Peyer's patch (tissue), 4 donors: ENCODE data around the gene ACBD6. TPM values are rescaled to one million over a fixed set of nuclear protein-coding genes. Genes with fewer than 3 reads are reported as not detected.

Experiments
- DNase-seq, 3 donors: peaks; one replicate each; pipeline ENCODE4 v3.0.0-alpha.2; 2017 to 2019
- H3K27ac ChIP-seq, 4 donors: fragments of 200-600 bp; sonication (generic); one replicate each; pipeline ENCODE4 v1.5.1; 2016 to 2019
- H3K27me3 ChIP-seq, 2 donors: fragments of 200-600 bp; sonication (generic); one replicate each; pipeline ENCODE4 v1.5.1; 2019
- H3K36me3 ChIP-seq, 3 donors: fragments of 200-600 bp; sonication (generic); one replicate each; pipeline ENCODE4 v1.5.1; 2016 to 2019
- H3K4me1 ChIP-seq, 4 donors: fragments of 200-600 bp; sonication (generic); one replicate each; pipeline ENCODE4 v1.5.1; 2016 to 2019
- H3K4me3 ChIP-seq, 4 donors: fragments of 200-600 bp; sonication (generic); 1 replicate in 3 of 4; 2 replicates in 1 of 4; pipeline ENCODE4 v1.5.1; 2016 to 2019; ENCODE audit warnings: mild to moderate bottlenecking in 1 of 4
- H3K9me3 ChIP-seq, 4 donors: fragments of 200-600 bp; sonication (generic); one replicate each; pipeline ENCODE4 v1.5.1; 2016 to 2019; ENCODE audit warnings: mild to moderate bottlenecking in 1 of 4
- CTCF ChIP-seq, 6 experiments: fragments of 450-650 bp in 4 of 6; fragments of 200-600 bp in 2 of 6; sonication (generic) in 1 of 6; IDR thresholded peaks; one replicate each; pipeline ENCODE4 v1.5.1; 2017 to 2019; ENCODE audit warnings: antibody characterized with exemption in 6 of 6, mild to moderate bottlenecking in 3 of 6, moderate library complexity in 1 of 6
- POLR2A ChIP-seq, 2 donors: fragments of 450-650 bp; IDR thresholded peaks; one replicate each; pipeline ENCODE4 v1.5.1; 2017; ENCODE audit warnings: antibody characterized with exemption in 2 of 2, mild to moderate bottlenecking in 2 of 2, moderate library complexity in 2 of 2
- total RNA-seq, 4 donors: library from RNA; depleted of rRNA; stranded (reverse); fragments of >200 nt; gene quantifications; one replicate each; pipeline ENCODE4 v1.1.0, GENCODE V29; 2016

Gene ACBD6
- total RNA-seq, 4 donors from 2014 or later = 32.2 to 56.1 (median 32.7) TPM

GRCh38 chr1:180513531-180513930 is 11.2 kb upstream of the ACBD6 start:
- H3K4me1 ChIP-seq = no peaks in the 10 kb centered on the region
- no peaks in the 10 kb centered on the region for H3K27me3 ChIP-seq
- no peak for TF ChIP-seq POLR2A (IDR thresholded peaks at IDR 0.05)
- H3K27ac ChIP-seq = no peak overlapping the region
- no peaks in the 10 kb centered on the region for H3K36me3 ChIP-seq
- H3K4me3 ChIP-seq = no peak overlapping the region
- H3K9me3 ChIP-seq = no peaks in the 10 kb centered on the region
- DNase-seq = no peak

GRCh38 chr1:180510882-180511281 is 8.5 kb upstream of the ACBD6 start:
- no peak overlapping the region for H3K27ac ChIP-seq
- TF ChIP-seq CTCF (IDR thresholded peaks at IDR 0.05) = no peak
- no peak for TF ChIP-seq POLR2A (IDR thresholded peaks at IDR 0.05)
- no peaks in the 10 kb centered on the region for H3K9me3 ChIP-seq
- no peaks in the 10 kb centered on the region for H3K27me3 ChIP-seq
- H3K4me1 ChIP-seq = no peaks in the 10 kb centered on the region
- DNase-seq = no peak
- H3K36me3 ChIP-seq = no peaks in the 10 kb centered on the region
- H3K4me3 ChIP-seq = no peak overlapping the region

- TF ChIP-seq CTCF (IDR thresholded peaks at IDR 0.05) (no peak), POLR2A (IDR thresholded peaks at IDR 0.05) (no peak)
- Histone ChIP-seq H3K27ac (no peak overlapping the region), H3K36me3 (no peaks in the 10 kb centered on the region), H3K4me3 (no peak overlapping the region), H3K4me1 (no peaks in the 10 kb centered on the region), H3K27me3 (no peaks in the 10 kb centered on the region), H3K9me3 (no peaks in the 10 kb centered on the region)
- DNase-seq = no peak
Measured at GRCh38 chr1:180508725-180509097, 6.3 kb upstream of the ACBD6 start.

GRCh38 chr1:180507795-180508724 is 5.7 kb upstream of the ACBD6 start:
- H3K36me3 ChIP-seq = no peaks in the 10 kb centered on the region
- H3K4me1 ChIP-seq = peaks cover 0 to 5% (median 0%) of the 10 kb centered on the region in 4 donors
- H3K4me3 ChIP-seq = no peak overlapping the region
- no peak for DNase-seq
- H3K9me3 ChIP-seq = no peaks in the 10 kb centered on the region
- no peaks in the 10 kb centered on the region for H3K27me3 ChIP-seq
- TF ChIP-seq CTCF (IDR thresholded peaks at IDR 0.05) (no peak), POLR2A (IDR thresholded peaks at IDR 0.05) (no peak)
- no peak overlapping the region for H3K27ac ChIP-seq

GRCh38 chr1:180505732-180506335 is 3.5 kb upstream of the ACBD6 start:
- Histone ChIP-seq H3K36me3 (no peaks in the 10 kb centered on the region), H3K27me3 (no peaks in the 10 kb centered on the region), H3K4me3 (no peak overlapping the region), H3K27ac (no peak overlapping the region), H3K4me1 (peaks cover 0 to 14% (median 0%) of the 10 kb centered on the region in 4 donors), H3K9me3 (no peaks in the 10 kb centered on the region)
- no peak for TF ChIP-seq POLR2A (IDR thresholded peaks at IDR 0.05)
- no peak for TF ChIP-seq CTCF (IDR thresholded peaks at IDR 0.05)
- DNase-seq = no peak

GRCh38 chr1:180504186-180504585 is 1.8 kb upstream of the ACBD6 start:
- peaks cover 0 to 19% (median 0%) of the 10 kb centered on the region in 4 donors for H3K4me1 ChIP-seq
- H3K9me3 ChIP-seq = no peaks in the 10 kb centered on the region
- H3K36me3 ChIP-seq = no peaks in the 10 kb centered on the region
- no peak overlapping the region for H3K27ac ChIP-seq
- TF ChIP-seq POLR2A (IDR thresholded peaks at IDR 0.05) = no peak
- no peak for TF ChIP-seq CTCF (IDR thresholded peaks at IDR 0.05)
- no peaks in the 10 kb centered on the region for H3K27me3 ChIP-seq
- DNase-seq = no peak
- no peak overlapping the region for H3K4me3 ChIP-seq
